ENCODE measurements around the gene NXN.
"Not testable (repeated sequence)": the region's sequence is repeated elsewhere in the genome, so short reads cannot be mapped to it uniquely, and the experiment has no call there.

Gene NXN

GRCh38 chr17:887551-888209 lies 91.9 kb downstream of the NXN start:
- DNase-seq (ENCODE audit: low read depth), result no peak

GRCh38 chr17:885971-886571 lies 93.5 kb downstream of the NXN start:
- DNase-seq (ENCODE audit: low read depth), result no peak

- no peak for DNase-seq (ENCODE audit: low read depth)
Observed at GRCh38 chr17:883586-883962, 96.0 kb downstream of the NXN start.

- DNase-seq (ENCODE audit: low read depth), result no peak
Observed at GRCh38 chr17:882827-883585, 96.6 kb downstream of the NXN start.

- no peak for DNase-seq (ENCODE audit: low read depth)
Observed at GRCh38 chr17:881778-882177, 97.8 kb downstream of the NXN start.

GRCh38 chr17:880443-881269 lies 98.9 kb downstream of the NXN start:
- no peak for DNase-seq (ENCODE audit: low read depth)

GRCh38 chr17:879546-880442 lies 99.8 kb downstream of the NXN start:
- peak; percentile 47 for DNase-seq (ENCODE audit: low read depth)

- DNase-seq (ENCODE audit: low read depth), result no peak
Observed at GRCh38 chr17:877630-878029, 101.9 kb downstream of the NXN start.

- DNase-seq (ENCODE audit: low read depth), result no peak
Observed at GRCh38 chr17:876272-876671, 103.3 kb downstream of the NXN start.

- DNase-seq (ENCODE audit: low read depth), result not testable (repeated sequence)
Observed at GRCh38 chr17:874590-874989, 105.0 kb downstream of the NXN start.

- DNase-seq (ENCODE audit: low read depth), result no peak
Observed at GRCh38 chr17:872855-873254, 106.7 kb downstream of the NXN start.

GRCh38 chr17:871751-872519 lies 107.6 kb downstream of the NXN start:
- no peak for DNase-seq (ENCODE audit: low read depth)

GRCh38 chr17:869567-870525 lies 109.7 kb downstream of the NXN start:
- DNase-seq (ENCODE audit: low read depth), result no peak

- DNase-seq (ENCODE audit: low read depth), result no peak
Observed at GRCh38 chr17:869086-869485, 110.5 kb downstream of the NXN start.

GRCh38 chr17:867896-868489 lies 111.6 kb downstream of the NXN start:
- no peak for DNase-seq (ENCODE audit: low read depth)

- DNase-seq (ENCODE audit: low read depth), result not testable (repeated sequence)
Observed at GRCh38 chr17:867238-867637, 112.3 kb downstream of the NXN start.

GRCh38 chr17:866568-867103 lies 112.9 kb downstream of the NXN start:
- DNase-seq (ENCODE audit: low read depth), result no peak

- no peak for DNase-seq (ENCODE audit: low read depth)
Observed at GRCh38 chr17:864315-864714, 115.3 kb downstream of the NXN start.

- DNase-seq (ENCODE audit: low read depth), result no peak
Observed at GRCh38 chr17:863880-864279, 115.7 kb downstream of the NXN start.
